ENCODE data around the gene SLC39A1.
A peak's percentile ranks its signal among the peaks of the same experiment; 100 is the strongest.
"Not testable (repeated sequence)": the region's sequence is repeated elsewhere in the genome, so short reads cannot be mapped to it uniquely, and the experiment has no call there.

SLC39A1 gene, protein sequence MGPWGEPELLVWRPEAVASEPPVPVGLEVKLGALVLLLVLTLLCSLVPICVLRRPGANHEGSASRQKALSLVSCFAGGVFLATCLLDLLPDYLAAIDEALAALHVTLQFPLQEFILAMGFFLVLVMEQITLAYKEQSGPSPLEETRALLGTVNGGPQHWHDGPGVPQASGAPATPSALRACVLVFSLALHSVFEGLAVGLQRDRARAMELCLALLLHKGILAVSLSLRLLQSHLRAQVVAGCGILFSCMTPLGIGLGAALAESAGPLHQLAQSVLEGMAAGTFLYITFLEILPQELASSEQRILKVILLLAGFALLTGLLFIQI

GRCh38 chr1:153963030-153963849 lies at the start of gene SLC39A1:
TSS of gene SLC39A1 (minus strand) at chr1:153963537. CDS start at chr1:153962715, 822 bp downstream.
- peak within 1 kb of the TSS; percentile 64 to 77 for H3K27ac Mint-ChIP-seq
- peak; percentile 87 to 92 for DNase-seq
- ATAC-seq: peak; percentile 53
- no peaks in the 10 kb centered on the region for H3K27me3 Mint-ChIP-seq
- peaks cover 71% of the 10 kb centered on the region for H3K4me1 Mint-ChIP-seq
- H3K9me3 Mint-ChIP-seq: no peaks in the 10 kb centered on the region
- peak within 1 kb of the TSS; percentile 81 to 88 for H3K4me3 Mint-ChIP-seq

DNA sequence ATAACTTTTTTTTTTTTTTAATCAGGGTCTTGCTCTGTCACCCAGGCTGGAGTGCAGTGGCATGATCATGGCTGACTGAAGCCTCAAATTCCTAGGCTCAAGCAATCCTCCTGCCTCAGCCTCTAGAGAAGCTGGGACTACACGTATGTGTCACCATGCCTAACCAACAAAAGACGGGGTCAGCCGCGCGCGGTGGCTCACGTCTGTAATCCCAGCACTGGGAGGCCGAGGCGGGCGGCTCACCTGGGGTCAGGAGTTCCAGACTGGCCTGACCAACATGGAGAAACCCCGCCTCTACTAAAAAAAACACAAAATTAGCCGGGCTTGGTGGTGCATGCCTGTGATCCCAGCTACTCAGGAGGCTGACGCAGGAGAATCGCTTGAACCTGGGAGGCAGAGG lies 49.2 kb upstream of the SLC39A1 start:
- H3K4me3 Mint-ChIP-seq, H3K4me1 Mint-ChIP-seq, ATAC-seq, H3K9me3 Mint-ChIP-seq, H3K27me3 Mint-ChIP-seq, DNase-seq, H3K27ac Mint-ChIP-seq: not testable (repeated sequence)

GRCh38 chr1:154012129-154012528 lies 48.8 kb upstream of the SLC39A1 start:
- H3K27me3 Mint-ChIP-seq: no peaks in the 10 kb centered on the region

DNA sequence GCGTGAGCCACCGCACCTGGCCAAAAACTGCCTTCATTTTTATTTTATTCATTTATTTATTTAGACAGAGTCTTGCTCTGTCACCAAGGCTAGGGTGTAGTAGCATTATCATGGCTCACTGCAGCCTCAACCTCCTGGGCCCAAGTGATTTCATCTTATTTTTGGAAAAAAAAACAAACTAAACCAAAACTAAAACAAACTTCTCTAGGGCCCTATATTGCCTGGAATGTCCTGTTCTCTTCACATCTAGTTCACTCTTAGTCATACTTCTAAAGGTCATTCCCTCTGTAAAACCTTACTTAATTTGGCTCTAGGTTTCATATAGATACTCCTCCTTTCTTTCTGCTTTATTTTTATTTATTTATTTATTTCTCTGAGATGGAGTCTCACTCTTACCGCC lies 42.8 kb upstream of the SLC39A1 start:
- Mint-ChIP-seq H3K27me3 (no peaks in the 10 kb centered on the region), H3K4me3 (no peak overlapping the region), H3K27ac (no peak overlapping the region), H3K9me3 (no peaks in the 10 kb centered on the region), H3K4me1 (no peaks in the 10 kb centered on the region)
- ATAC-seq (no peak), DNase-seq (no peak)

More at GRCh38 chr1:154012129-154012528, 48.8 kb upstream of the SLC39A1 start:
- DNase-seq: no peak
- no peak for ATAC-seq
- Mint-ChIP-seq H3K27ac (no peak overlapping the region), H3K4me3 (no peak overlapping the region), H3K4me1 (peaks cover 5% of the 10 kb centered on the region), H3K9me3 (no peaks in the 10 kb centered on the region)

DNA sequence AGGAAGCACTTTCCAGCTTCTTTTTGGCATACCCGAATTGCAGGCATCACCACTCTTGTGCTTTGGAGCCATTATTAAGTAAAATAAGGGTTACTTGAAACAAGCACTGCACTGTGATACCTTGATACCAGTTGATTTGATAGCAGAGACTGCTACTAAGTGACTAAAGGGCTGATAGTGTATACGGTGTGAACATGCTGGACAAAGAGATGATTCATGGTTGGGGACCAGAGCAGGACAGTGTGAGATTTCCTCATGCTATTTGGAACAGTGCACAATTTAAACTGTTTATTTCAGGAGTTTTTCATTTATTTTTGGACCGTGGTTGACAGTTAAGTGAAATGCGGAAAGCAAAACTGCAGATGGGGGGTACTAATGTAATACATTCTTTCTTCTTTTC lies 37.1 kb upstream of the SLC39A1 start:
- ATAC-seq: no peak
- Mint-ChIP-seq H3K4me1 (no peaks in the 10 kb centered on the region), H3K9me3 (no peaks in the 10 kb centered on the region), H3K27me3 (no peaks in the 10 kb centered on the region), H3K27ac (peak overlapping the region in 1 of 2 donors; percentile 34), H3K4me3 (no peak overlapping the region)
- no peak for DNase-seq

DNA sequence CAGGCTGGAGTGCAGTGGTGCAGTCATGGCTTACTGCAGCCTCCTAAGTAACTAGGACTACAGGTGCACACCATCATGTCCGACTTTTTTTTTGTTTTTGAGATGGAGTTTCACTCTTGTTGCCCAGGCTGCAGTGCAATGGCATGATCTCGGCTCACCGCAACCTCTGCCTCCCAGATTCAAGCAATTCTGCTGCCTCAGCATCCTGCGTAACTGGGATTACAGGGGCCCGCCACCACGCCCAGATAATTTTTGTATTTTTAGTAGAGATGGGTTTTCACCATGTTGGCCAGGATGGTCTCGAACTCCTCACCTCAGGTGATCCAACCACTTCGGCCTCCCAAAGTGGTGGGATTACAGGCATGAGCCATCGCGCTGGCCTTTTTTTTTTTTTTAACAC lies 33.5 kb upstream of the SLC39A1 start:
- not testable (repeated sequence) for H3K4me3 Mint-ChIP-seq
- peak overlapping the region in 1 of 2 donors; percentile 67 for H3K27ac Mint-ChIP-seq

GRCh38 chr1:153995640-153996039 lies 32.3 kb upstream of the SLC39A1 start:
- Mint-ChIP-seq H3K4me3 (no peak overlapping the region), H3K4me1 (peaks cover 27% of the 10 kb centered on the region), H3K27ac (no peak overlapping the region), H3K27me3 (no peaks in the 10 kb centered on the region), H3K9me3 (no peaks in the 10 kb centered on the region)
- ATAC-seq: no peak
- DNase-seq: no peak

More for the DNA sequence above, 33.5 kb upstream of the SLC39A1 start:
- DNase-seq, H3K9me3 Mint-ChIP-seq, H3K27me3 Mint-ChIP-seq, ATAC-seq: not testable (repeated sequence)
- peaks cover 17% of the 10 kb centered on the region for H3K4me1 Mint-ChIP-seq

- no peak for DNase-seq
- Mint-ChIP-seq H3K27me3 (no peaks in the 10 kb centered on the region), H3K27ac (no peak overlapping the region), H3K4me1 (peaks cover 31% of the 10 kb centered on the region), H3K9me3 (no peaks in the 10 kb centered on the region), H3K4me3 (no peak overlapping the region)
- ATAC-seq: no peak
These were observed 31.9 kb upstream of the SLC39A1 start for GRCh38 chr1:153995202-153995601.

DNA sequence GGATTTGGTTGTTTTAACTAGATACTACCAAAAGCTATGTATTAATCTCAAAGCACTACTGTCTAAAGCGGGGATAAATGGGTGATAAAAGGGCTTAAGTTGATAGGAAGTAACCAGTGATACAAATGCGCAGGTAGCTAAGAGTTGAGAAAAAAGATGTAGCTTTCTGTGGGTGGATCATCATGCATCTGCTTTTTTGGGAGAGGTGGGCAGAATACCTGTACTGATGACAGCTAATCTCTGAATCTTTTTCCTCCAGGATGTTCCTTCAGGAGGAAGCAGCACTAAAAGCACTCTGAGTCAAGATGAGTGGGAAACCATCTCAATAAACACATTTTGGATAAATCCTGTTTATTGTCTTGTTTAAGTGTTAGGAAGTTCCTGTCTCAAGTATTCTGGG lies 28.5 kb upstream of the SLC39A1 start:
- no peak for DNase-seq
- peaks cover 45% of the 10 kb centered on the region for H3K4me1 Mint-ChIP-seq
- ATAC-seq: no peak

GRCh38 chr1:153991151-153991630 lies 27.9 kb upstream of the SLC39A1 start:
- H3K4me1 Mint-ChIP-seq: peaks cover 50% of the 10 kb centered on the region
- DNase-seq (no peak), ATAC-seq (no peak)
- peak overlapping the region; percentile 99 to 100 for H3K27ac Mint-ChIP-seq
- H3K27me3 Mint-ChIP-seq: no peaks in the 10 kb centered on the region
- H3K9me3 Mint-ChIP-seq: no peaks in the 10 kb centered on the region
- H3K4me3 Mint-ChIP-seq: peak overlapping the region; percentile 83 to 96

More for the DNA sequence above, 28.5 kb upstream of the SLC39A1 start:
- Mint-ChIP-seq H3K9me3 (no peaks in the 10 kb centered on the region), H3K4me3 (peak overlapping the region; percentile 83 to 96), H3K27ac (peak overlapping the region; percentile 99 to 100), H3K27me3 (no peaks in the 10 kb centered on the region)

GRCh38 chr1:153990468-153991150 lies 27.3 kb upstream of the SLC39A1 start, which contains the start of gene RPS27:
TSS of gene RPS27 (plus strand) at chr1:153990762. CDS start at chr1:153990797, 35 bp downstream.
- ATAC-seq: peak; percentile 90
- Mint-ChIP-seq H3K9me3 (no peaks in the 10 kb centered on the region), H3K4me3 (peak within 1 kb of the TSS; percentile 83 to 96), H3K27me3 (no peaks in the 10 kb centered on the region), H3K27ac (peak within 1 kb of the TSS; percentile 99 to 100), H3K4me1 (peaks cover 55% of the 10 kb centered on the region)
- DNase-seq: peak; percentile 86 to 93

DNA sequence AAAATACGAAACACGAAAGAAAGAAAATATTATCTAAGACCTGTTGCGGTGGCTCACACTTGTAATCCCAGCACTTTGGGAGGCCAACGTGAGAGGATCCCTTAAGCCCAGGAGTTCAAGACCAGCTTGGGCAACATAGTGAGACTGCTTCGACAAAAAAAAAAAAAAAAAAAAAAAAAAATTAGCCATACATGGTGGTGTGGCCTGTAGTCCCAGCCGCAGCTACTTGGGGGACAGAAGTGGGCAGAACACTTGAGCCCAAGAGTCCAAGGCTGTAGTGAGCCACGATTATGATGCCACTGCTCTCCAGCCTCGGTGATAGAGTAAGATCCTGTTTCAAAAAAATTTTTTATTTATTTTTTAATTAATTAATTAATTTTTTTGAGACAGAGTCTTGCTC lies 24.3 kb upstream of the SLC39A1 start:
- peak overlapping the region in 1 of 2 donors; percentile 96 for H3K27ac Mint-ChIP-seq
- H3K9me3 Mint-ChIP-seq: no peaks in the 10 kb centered on the region
- no peaks in the 10 kb centered on the region for H3K27me3 Mint-ChIP-seq
- no peak for ATAC-seq
- no peak overlapping the region for H3K4me3 Mint-ChIP-seq
- peaks cover 61% of the 10 kb centered on the region for H3K4me1 Mint-ChIP-seq
- DNase-seq: no peak

GRCh38 chr1:153985941-153986761 lies 22.8 kb upstream of the SLC39A1 start, which contains the start of gene RAB13:
TSS of gene RAB13 (minus strand) at chr1:153986339. CDS start at chr1:153986236, 103 bp downstream.
- Mint-ChIP-seq H3K4me3 (peak within 1 kb of the TSS; percentile 97), H3K27ac (peak within 1 kb of the TSS; percentile 96), H3K27me3 (no peaks in the 10 kb centered on the region), H3K4me1 (peaks cover 46% of the 10 kb centered on the region), H3K9me3 (no peaks in the 10 kb centered on the region)
- DNase-seq (peak; percentile 34 to 37), ATAC-seq (peak; percentile 32)

DNA sequence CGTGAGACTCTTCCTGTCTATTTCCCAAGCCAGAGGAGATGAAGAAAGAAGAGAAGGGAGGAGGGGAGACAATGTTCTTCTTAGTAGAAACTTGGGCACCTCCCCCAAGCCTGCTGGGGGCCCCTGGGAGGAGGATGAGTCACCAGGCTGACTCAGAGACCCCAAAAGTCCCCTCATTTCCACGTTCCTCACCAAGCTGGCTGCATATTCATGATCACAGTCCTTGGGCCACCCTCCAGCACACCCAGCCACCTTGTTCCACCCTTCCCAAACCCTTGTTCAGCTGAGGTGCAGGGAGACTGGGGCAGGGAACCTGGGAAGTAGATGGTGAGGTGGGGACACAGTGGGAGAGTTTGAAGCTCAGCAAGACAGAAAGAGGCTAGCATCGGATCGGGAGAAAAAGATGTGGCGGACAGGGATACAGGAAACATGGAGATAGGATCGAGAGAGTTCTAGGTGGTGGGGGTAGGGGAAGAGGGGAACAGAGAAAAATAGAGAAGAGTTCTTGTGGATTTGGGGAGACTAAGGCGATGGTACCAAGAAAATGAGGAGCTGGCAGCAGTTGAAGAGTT lies 22.1 kb upstream of the SLC39A1 start:
- peak; percentile 82 for ATAC-seq
- H3K4me3 Mint-ChIP-seq: peak overlapping the region; percentile 97
- DNase-seq: peak; percentile 60 to 72
- peak overlapping the region; percentile 94 to 96 for H3K27ac Mint-ChIP-seq
- peaks cover 42% of the 10 kb centered on the region for H3K4me1 Mint-ChIP-seq
- no peaks in the 10 kb centered on the region for H3K9me3 Mint-ChIP-seq
- no peaks in the 10 kb centered on the region for H3K27me3 Mint-ChIP-seq
